AG09309 (cell line): ENCODE data around the gene ARL15.

ENCODE experiments used
- DNase-seq: peaks from one replicate; pipeline ENCODE4 v3.0.0-alpha.2; 2010; ENCODE audit warnings: low read depth
- H3K4me3 ChIP-seq: 2 replicates; pipeline ENCODE4 v1.5.1; 2011; ENCODE audit warnings: mild to moderate bottlenecking, low read depth, low read length, moderate library complexity; ENCODE audit not compliant: control insufficient read depth
- TF ChIP-seq, protein P1 (sequence below): IDR thresholded peaks from 2 replicates; pipeline ENCODE4 v1.5.1; 2011; ENCODE audit warnings: mild to moderate bottlenecking, low read depth, low read length, inconsistent platforms; ENCODE audit not compliant: insufficient read depth, control insufficient read depth; ENCODE audit errors: missing control alignments

ARL15 gene

DNA sequence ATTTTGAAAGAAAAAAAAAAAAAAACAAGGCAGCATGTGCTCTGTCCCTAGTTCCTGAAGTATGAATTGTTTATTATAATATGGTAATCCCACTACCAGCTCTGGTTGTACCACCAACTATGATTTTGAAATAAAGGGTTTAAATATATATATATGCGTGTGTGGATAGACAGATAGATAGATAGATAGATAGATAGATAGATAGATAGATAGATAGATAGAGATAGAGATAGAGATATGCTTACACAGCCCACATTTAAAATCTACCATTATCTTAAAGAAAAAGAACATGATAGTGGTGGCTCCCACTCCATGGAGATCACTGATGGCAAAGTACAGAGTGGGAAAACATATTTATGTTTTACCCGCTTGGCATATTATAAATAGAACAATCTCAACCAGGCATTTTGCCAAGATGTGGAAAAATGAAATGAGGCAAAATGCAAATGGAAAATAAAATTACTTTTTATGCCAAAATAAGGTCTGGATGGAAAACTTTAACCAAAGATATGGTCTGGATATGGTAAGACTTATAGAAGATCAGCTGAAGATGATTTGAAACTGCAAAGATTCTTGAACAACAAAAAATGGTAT is 170.0 kb downstream of the ARL15 start:
- DNase-seq, result no peak
- H3K4me3 ChIP-seq, result no peak overlapping the region
- TF ChIP-seq, protein P1, sequence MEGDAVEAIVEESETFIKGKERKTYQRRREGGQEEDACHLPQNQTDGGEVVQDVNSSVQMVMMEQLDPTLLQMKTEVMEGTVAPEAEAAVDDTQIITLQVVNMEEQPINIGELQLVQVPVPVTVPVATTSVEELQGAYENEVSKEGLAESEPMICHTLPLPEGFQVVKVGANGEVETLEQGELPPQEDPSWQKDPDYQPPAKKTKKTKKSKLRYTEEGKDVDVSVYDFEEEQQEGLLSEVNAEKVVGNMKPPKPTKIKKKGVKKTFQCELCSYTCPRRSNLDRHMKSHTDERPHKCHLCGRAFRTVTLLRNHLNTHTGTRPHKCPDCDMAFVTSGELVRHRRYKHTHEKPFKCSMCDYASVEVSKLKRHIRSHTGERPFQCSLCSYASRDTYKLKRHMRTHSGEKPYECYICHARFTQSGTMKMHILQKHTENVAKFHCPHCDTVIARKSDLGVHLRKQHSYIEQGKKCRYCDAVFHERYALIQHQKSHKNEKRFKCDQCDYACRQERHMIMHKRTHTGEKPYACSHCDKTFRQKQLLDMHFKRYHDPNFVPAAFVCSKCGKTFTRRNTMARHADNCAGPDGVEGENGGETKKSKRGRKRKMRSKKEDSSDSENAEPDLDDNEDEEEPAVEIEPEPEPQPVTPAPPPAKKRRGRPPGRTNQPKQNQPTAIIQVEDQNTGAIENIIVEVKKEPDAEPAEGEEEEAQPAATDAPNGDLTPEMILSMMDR, result no peak

DNA sequence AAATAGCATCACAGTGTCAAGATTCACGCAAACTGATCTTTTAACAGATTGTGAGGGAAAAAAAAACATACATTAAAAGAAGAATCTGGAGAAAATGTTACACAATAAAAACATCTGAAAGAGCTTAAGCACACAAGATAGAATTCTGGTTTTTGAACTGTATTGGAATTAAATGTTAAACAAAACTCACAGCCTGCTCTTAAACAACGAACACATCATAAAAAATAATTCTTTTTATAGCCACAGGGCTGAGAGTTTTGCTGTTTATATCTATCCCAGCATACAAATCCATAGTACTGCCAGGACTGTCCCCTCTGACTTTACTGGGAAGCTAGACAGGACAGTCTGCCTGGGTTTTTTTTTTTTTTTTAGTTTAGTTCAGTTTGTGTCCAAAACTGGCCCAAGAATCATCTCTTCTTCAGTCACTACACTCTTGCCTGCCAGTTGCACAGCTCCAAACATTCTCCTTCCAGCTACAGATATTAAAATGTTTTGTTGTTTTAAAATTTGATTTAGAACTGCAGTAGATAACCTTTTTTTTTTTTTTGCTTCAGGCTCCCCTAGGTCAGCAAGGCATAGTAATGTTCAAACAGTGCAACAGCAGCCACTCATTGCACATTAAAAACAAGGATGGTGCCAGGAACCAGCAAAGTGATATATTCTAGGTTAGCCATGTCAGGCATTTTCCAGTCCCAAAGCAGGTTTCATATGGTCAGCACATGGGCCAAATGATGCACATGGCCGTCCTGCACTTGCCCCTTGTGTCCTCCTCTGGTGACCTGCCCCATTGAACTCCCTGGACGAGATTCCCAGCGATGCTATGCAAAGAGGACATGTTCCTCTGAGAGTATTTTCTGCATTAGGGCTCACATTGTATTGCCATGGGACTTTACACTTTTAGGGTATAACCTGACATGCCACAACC is 173.6 kb downstream of the ARL15 start:
- TF ChIP-seq, protein P1, result no peak
- DNase-seq, result no peak
- no peak overlapping the region for H3K4me3 ChIP-seq

DNA sequence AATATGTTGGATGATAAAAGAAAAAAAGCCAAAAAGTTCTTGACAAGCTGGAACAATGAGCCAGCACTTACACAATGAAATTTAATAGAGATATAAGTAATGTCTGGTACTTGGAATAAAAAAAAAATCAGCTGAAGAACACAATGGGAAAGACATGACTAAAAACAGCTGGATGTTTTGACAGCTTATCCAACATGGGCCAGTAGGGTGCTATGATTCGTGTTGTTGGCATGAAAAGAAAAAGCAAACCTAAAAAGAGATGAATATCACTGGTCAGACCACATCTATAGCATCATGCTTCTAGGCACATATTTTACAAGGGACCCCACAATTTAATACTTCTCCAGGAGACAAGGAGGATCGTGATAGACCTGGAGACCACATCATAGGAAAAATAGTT is 175.3 kb downstream of the ARL15 start:
- no peak overlapping the region for H3K4me3 ChIP-seq
- DNase-seq, result no peak

DNA sequence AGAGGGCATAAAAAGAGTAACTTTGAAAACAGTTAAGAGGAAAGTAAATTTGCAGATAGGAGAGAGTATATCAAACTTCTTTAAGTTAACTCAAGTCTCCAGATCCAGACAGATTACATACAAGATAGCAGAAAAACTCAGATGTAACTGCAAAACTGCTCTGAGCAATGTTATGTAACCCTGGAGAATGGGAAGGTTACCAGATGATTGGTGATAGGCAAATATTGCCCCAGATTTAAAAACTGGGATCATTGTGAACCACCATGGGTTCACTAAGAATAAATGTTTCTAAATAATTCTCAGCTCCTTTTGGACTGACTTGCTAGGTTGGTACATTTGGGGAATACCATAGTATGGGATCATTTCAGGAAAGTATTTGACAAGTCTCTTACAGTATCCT is 176.5 kb downstream of the ARL15 start:
- no peak overlapping the region for H3K4me3 ChIP-seq
- TF ChIP-seq, protein P1, result no peak
- no peak for DNase-seq

More for the DNA sequence above, 175.3 kb downstream of the ARL15 start:
- TF ChIP-seq, protein P1, result no peak

DNA sequence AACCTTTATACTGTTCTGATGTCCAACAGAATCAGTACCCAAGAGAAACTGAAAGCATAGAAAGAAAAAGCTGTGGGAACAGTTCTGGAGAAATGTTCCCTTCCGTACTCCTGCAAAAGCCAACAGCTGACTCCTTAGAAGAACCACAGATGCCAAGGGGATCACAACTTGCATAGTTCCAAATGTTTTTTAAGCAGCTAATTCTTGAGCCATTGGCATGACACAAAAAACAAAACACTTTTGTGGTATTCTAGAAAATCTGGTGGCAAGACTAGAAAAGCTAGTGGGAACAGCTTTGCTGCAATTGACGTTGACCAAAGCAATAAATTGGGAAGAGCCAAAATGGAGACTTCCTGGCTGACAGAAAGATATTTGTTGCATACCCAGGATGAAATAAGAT is 189.9 kb downstream of the ARL15 start:
- TF ChIP-seq, protein P1, result no peak
- no peak for DNase-seq
- H3K4me3 ChIP-seq, result no peak overlapping the region

DNA sequence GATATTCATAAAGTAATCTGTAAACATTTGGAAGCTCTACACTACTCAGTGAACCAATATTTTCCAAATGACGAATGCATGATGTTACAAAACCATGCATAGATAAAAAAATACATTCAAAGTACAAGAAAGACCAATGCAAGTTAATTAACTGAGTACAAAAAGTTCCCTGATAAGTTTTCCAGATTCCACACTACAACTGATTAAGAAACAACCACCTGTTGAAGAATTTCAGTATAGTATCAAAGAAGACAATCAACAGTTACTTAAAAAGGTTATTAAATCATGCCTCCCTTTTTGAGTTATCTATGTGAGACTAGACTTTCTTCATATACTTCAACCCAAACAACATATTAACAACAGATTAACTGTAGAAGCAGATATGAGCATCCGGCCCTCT is 192.4 kb downstream of the ARL15 start:
- no peak overlapping the region for H3K4me3 ChIP-seq
- TF ChIP-seq, protein P1, result no peak
- DNase-seq, result no peak
